ENCODE measurements around the gene DCUN1D2. TPM values are rescaled to one million over a fixed set of nuclear protein-coding genes. Genes with fewer than 3 reads are reported as not detected.

Gene DCUN1D2
- total and polyA plus RNA-seq, 5 donors: 91.6 to 160 (median 136) TPM

Other genes with a start within 250 kb of the DCUN1D2 start
- 100 to 1,000 TPM; 107 to 115 (median 111) TPM for gene LAMP1, start 193.5 kb downstream of the DCUN1D2 start, total RNA-seq
- 70.1 TPM for gene LAMP1, start 193.5 kb downstream of the DCUN1D2 start, polyA plus RNA-seq
- gene GRTP1, start 126.6 kb downstream of the DCUN1D2 start, total RNA-seq: 1 to 10 TPM; 1.4 to 2.3 (median 1.8) TPM
- gene GRTP1, start 126.6 kb downstream of the DCUN1D2 start, polyA plus RNA-seq: 1.5 TPM
- gene ADPRHL1, start 37.2 kb downstream of the DCUN1D2 start, total RNA-seq: 100 to 1,000 TPM; 320 to 446 (median 375) TPM
- 280 TPM for gene ADPRHL1, start 37.2 kb downstream of the DCUN1D2 start, polyA plus RNA-seq
- 10 to 100 TPM; 48.1 to 54.2 (median 51.1) TPM for gene TFDP1, start 94.0 kb upstream of the DCUN1D2 start, total RNA-seq
- 37.1 TPM for gene TFDP1, start 94.0 kb upstream of the DCUN1D2 start, polyA plus RNA-seq
- gene ATP4B, start 167.5 kb upstream of the DCUN1D2 start, total RNA-seq: not detected
- gene ATP4B, start 167.5 kb upstream of the DCUN1D2 start, polyA plus RNA-seq: not detected
- under 1 TPM in 2 of 4 donors, not detected in 2; 0.24 to 0.66 TPM for gene GRK1, start 176.5 kb upstream of the DCUN1D2 start, total RNA-seq
- gene GRK1, start 176.5 kb upstream of the DCUN1D2 start, polyA plus RNA-seq: 0.43 TPM